H9 (cell line): Measurements from ENCODE around the gene LHX4. TPM values are rescaled to one million over a fixed set of nuclear protein-coding genes. Genes with fewer than 3 reads are reported as not detected.

ENCODE experiments used
- DNase-seq: peaks from one replicate; pipeline ENCODE4 v3.0.0-alpha.2; 2017
- H2AFZ ChIP-seq: one replicate; pipeline ENCODE4 v1.6.1; 2013; ENCODE audit warnings: mild to moderate bottlenecking, low read length, control low read depth, moderate library complexity
- H2AK5ac ChIP-seq: 2 replicates; pipeline ENCODE4 v1.6.1; 2013; ENCODE audit warnings: low read length, control low read depth, mixed read lengths; ENCODE audit not compliant: insufficient read length
- H2BK120ac ChIP-seq: one replicate; pipeline ENCODE4 v1.6.1; 2013; ENCODE audit warnings: low read depth, mild to moderate bottlenecking, low read length, control low read depth, inconsistent platforms; ENCODE audit not compliant: poor library complexity, severe bottlenecking
- H2BK12ac ChIP-seq: 2 replicates; pipeline ENCODE4 v1.6.1; 2013; ENCODE audit warnings: low read length, control low read depth, mixed read lengths, low read depth; ENCODE audit not compliant: insufficient read length
- H2BK15ac ChIP-seq: 2 replicates; pipeline ENCODE4 v1.6.1; 2013; ENCODE audit warnings: low read depth, low read length, control low read depth
- H2BK20ac ChIP-seq: one replicate; pipeline ENCODE4 v1.6.1; 2013; ENCODE audit warnings: low read depth, mild to moderate bottlenecking, low read length, control low read depth, inconsistent platforms; ENCODE audit not compliant: poor library complexity, severe bottlenecking
- H2BK5ac ChIP-seq: 2 replicates; pipeline ENCODE4 v1.6.1; 2013; ENCODE audit warnings: low read length, control low read depth, mixed read lengths; ENCODE audit not compliant: insufficient read length
- H3K14ac ChIP-seq: 2 replicates; pipeline ENCODE4 v1.6.1; 2013; ENCODE audit warnings: low read length, control low read depth; ENCODE audit not compliant: insufficient read depth
- H3K18ac ChIP-seq: 2 replicates; pipeline ENCODE4 v1.6.1; 2013; ENCODE audit warnings: low read depth, mild to moderate bottlenecking, mixed read lengths, low read length, control low read depth; ENCODE audit not compliant: insufficient read length
- H3K23ac ChIP-seq: 2 replicates; pipeline ENCODE4 v1.6.1; 2013; ENCODE audit warnings: low read length, control low read depth, mixed read lengths, low read depth; ENCODE audit not compliant: insufficient read length
- H3K23me2 ChIP-seq: 2 replicates; pipeline ENCODE4 v1.6.1; 2013; ENCODE audit warnings: low read depth, mild to moderate bottlenecking, mixed read lengths, low read length, control low read depth; ENCODE audit not compliant: insufficient read length, poor library complexity, severe bottlenecking
- H3K27ac ChIP-seq: 2 replicates; pipeline ENCODE4 v1.5.1; 2013; ENCODE audit warnings: low read length, control low read depth, mixed read lengths, low read depth; ENCODE audit not compliant: insufficient read length
- H3K27me3 ChIP-seq: 2 replicates; pipeline ENCODE4 v1.6.1; 2013; ENCODE audit warnings: low read length, control low read depth, inconsistent platforms; ENCODE audit not compliant: insufficient read depth
- H3K4ac ChIP-seq: 2 replicates; pipeline ENCODE4 v1.6.1; 2013; ENCODE audit warnings: low read depth, mild to moderate bottlenecking, control low read depth, inconsistent platforms, low read length, moderate library complexity
- H3K4me1 ChIP-seq: 2 replicates; pipeline ENCODE4 v1.6.1; 2013; ENCODE audit warnings: low read length, control low read depth, inconsistent platforms; ENCODE audit not compliant: insufficient read depth
- H3K4me2 ChIP-seq: 2 replicates; pipeline ENCODE4 v1.6.1; 2013; ENCODE audit warnings: low read length, control low read depth, mixed read lengths; ENCODE audit not compliant: insufficient read length, insufficient read depth
- H3K56ac ChIP-seq: 2 replicates; pipeline ENCODE4 v1.6.1; 2013; ENCODE audit warnings: low read depth, mild to moderate bottlenecking, mixed read lengths, low read length, control low read depth; ENCODE audit not compliant: insufficient read length
- H3K79me1 ChIP-seq: 2 replicates; pipeline ENCODE4 v1.6.1; 2013; ENCODE audit warnings: low read depth, mild to moderate bottlenecking, moderate library complexity, low read length, control low read depth, inconsistent platforms; ENCODE audit not compliant: insufficient read depth, poor library complexity, severe bottlenecking
- H3K79me2 ChIP-seq: 2 replicates; pipeline ENCODE4 v1.6.1; 2013; ENCODE audit warnings: low read length, control low read depth, inconsistent platforms; ENCODE audit not compliant: insufficient read depth
- H3K9ac ChIP-seq: 2 replicates; pipeline ENCODE4 v1.6.1; 2013; ENCODE audit warnings: low read length, control low read depth, mixed read lengths; ENCODE audit not compliant: insufficient read length; ENCODE audit errors: extremely low read depth
- H3K9me3 ChIP-seq: one replicate; pipeline ENCODE4 v1.6.1; 2013; ENCODE audit warnings: low read depth, low read length, inconsistent platforms; ENCODE audit not compliant: control insufficient read depth
- H3T11ph ChIP-seq: one replicate; pipeline ENCODE4 v1.6.1; 2013; ENCODE audit warnings: mild to moderate bottlenecking, low read length, control low read depth, inconsistent platforms
- H4K20me1 ChIP-seq: one replicate; pipeline ENCODE4 v1.6.1; 2013; ENCODE audit not compliant: control insufficient read depth, insufficient read length, insufficient read depth
- H4K5ac ChIP-seq: 2 replicates; pipeline ENCODE4 v1.6.1; 2013; ENCODE audit warnings: low read depth, mild to moderate bottlenecking, mixed read lengths, low read length, control low read depth; ENCODE audit not compliant: insufficient read length
- H4K8ac ChIP-seq: replicated peaks from 2 replicates; pipeline ENCODE4 v1.6.1; 2013; ENCODE audit warnings: low read length, control low read depth, mixed read lengths, low read depth; ENCODE audit not compliant: insufficient read length
- H4K91ac ChIP-seq: 2 replicates; pipeline ENCODE4 v1.6.1; 2013; ENCODE audit warnings: low read depth, mild to moderate bottlenecking, moderate library complexity, mixed read lengths, low read length, control low read depth; ENCODE audit not compliant: insufficient read length
- H3K27ac Mint-ChIP-seq, 3 experiments: 2 replicates in 2 of 3; 3 replicates in 1 of 3; pipeline ENCODE4 v1.8.0; 2020 to 2021; ENCODE audit warnings: mixed read lengths in 3 of 3, mild to moderate bottlenecking in 1 of 3, moderate library complexity in 1 of 3
- H3K27me3 Mint-ChIP-seq: 2 replicates; pipeline ENCODE4 v1.8.0; 2021; ENCODE audit warnings: low read depth, mild to moderate bottlenecking, moderate library complexity, mixed read lengths
- H3K36me3 Mint-ChIP-seq, 3 experiments: 2 replicates in 2 of 3; 3 replicates in 1 of 3; pipeline ENCODE4 v1.8.0; 2020 to 2021; ENCODE audit warnings: low read depth in 3 of 3, mixed read lengths in 3 of 3; ENCODE audit not compliant: insufficient read depth in 1 of 3
- H3K4me1 Mint-ChIP-seq, 2 experiments: 2 replicates each; pipeline ENCODE4 v1.8.0; 2020; ENCODE audit warnings: mixed read lengths in 2 of 2
- H3K4me3 Mint-ChIP-seq, 2 experiments: 2 replicates in 1 of 2; 3 replicates in 1 of 2; pipeline ENCODE4 v1.8.0; 2020 to 2021; ENCODE audit warnings: mild to moderate bottlenecking in 2 of 2, mixed read lengths in 2 of 2, moderate library complexity in 1 of 2
- H3K9me3 Mint-ChIP-seq, 2 experiments: 2 replicates in 1 of 2; 3 replicates in 1 of 2; pipeline ENCODE4 v1.8.0; 2020; ENCODE audit warnings: mild to moderate bottlenecking in 2 of 2, mixed read lengths in 2 of 2, moderate library complexity in 1 of 2
- WGBS: extraction: QIAGEN DNeasy Blood & Tissue Kit; methylation state at CpG from one replicate; pipeline ENCODE4 v1.1.7; 2013; ENCODE audit warnings: missing lambda C conversion rate, low lambda C conversion rate, mixed read lengths; ENCODE audit not compliant: insufficient read length; ENCODE audit errors: extremely low coverage; 5-methylcytosine and 5-hydroxymethylcytosine counted together
- total RNA-seq: library from RNA; stranded (reverse); gene quantifications from 2 replicates; pipeline ENCODE4 v1.2.1, GENCODE V29; 2021
- TF ChIP-seq, protein P1 (sequence below): fragments of 200-600 bp; sonication (generic); conservative IDR thresholded peaks from 3 replicates; pipeline ENCODE4 v1.8.0; 2021; ENCODE audit warnings: antibody characterized with exemption, mild to moderate bottlenecking

Gene LHX4
- total RNA-seq, 1 experiment from 2014 or later: 1.9 TPM

DNA sequence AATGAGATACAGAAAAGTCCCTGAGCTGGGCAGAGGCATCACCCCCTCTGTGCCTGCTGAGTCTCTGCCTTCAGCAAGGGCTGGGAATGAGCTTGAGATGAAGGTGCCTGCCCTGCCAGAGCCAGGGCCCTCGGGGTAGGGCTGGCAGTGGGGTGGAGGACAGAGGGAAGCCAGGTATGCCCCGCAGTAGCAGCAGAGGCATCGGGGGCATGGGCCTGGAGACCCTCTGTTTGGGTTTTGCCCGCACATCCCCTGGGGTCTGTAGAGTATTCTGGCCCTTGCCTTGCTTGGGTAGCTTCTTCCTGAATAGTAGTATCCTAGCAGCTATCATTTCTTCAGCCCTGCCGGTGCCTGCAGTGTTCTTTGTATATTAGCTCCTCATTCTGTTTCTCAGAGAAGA is 42.4 kb upstream of the LHX4 start:
- Histone ChIP-seq H3K23ac (no peak overlapping the region), H3K4me1 (no peaks in the 10 kb centered on the region), H4K91ac (no peak overlapping the region), H2BK20ac (no peak overlapping the region), H3K14ac (no peak overlapping the region), H2BK120ac (no peak overlapping the region), H3K79me2 (no peaks in the 10 kb centered on the region), H4K8ac (no peak overlapping the region), H3K4me2 (no peak overlapping the region), H3K56ac (no peak overlapping the region), H3T11ph (no peak overlapping the region), H3K18ac (no peak overlapping the region), H3K9ac (no peak overlapping the region), H3K27me3 (no peaks in the 10 kb centered on the region), H4K5ac (no peak overlapping the region), H2BK5ac (no peak overlapping the region), H4K20me1 (no peaks in the 10 kb centered on the region), H2AK5ac (no peak overlapping the region), H3K79me1 (no peaks in the 10 kb centered on the region), H2AFZ (no peak overlapping the region), H3K27ac (no peak overlapping the region), H3K9me3 (no peaks in the 10 kb centered on the region), H2BK12ac (no peak overlapping the region), H2BK15ac (no peak overlapping the region), H3K4ac (no peak overlapping the region), H3K23me2 (no peaks in the 10 kb centered on the region)
- Mint-ChIP-seq H3K4me3 (no peak overlapping the region), H3K4me1 (peaks cover 0 to 7% of the 10 kb centered on the region in 2 experiments; a peak in 1 of 4 replicates), H3K27ac (no peak overlapping the region), H3K27me3 (peaks cover 1% of the 10 kb centered on the region; the same call in 1 of the 2 replicates), H3K9me3 (no peaks in the 10 kb centered on the region), H3K36me3 (peaks cover 20 to 44% (median 43%) of the 10 kb centered on the region in 3 experiments)
- TF ChIP-seq, protein P1, sequence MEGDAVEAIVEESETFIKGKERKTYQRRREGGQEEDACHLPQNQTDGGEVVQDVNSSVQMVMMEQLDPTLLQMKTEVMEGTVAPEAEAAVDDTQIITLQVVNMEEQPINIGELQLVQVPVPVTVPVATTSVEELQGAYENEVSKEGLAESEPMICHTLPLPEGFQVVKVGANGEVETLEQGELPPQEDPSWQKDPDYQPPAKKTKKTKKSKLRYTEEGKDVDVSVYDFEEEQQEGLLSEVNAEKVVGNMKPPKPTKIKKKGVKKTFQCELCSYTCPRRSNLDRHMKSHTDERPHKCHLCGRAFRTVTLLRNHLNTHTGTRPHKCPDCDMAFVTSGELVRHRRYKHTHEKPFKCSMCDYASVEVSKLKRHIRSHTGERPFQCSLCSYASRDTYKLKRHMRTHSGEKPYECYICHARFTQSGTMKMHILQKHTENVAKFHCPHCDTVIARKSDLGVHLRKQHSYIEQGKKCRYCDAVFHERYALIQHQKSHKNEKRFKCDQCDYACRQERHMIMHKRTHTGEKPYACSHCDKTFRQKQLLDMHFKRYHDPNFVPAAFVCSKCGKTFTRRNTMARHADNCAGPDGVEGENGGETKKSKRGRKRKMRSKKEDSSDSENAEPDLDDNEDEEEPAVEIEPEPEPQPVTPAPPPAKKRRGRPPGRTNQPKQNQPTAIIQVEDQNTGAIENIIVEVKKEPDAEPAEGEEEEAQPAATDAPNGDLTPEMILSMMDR: no peak
- no CpG with 5 or more reads among the region's 5 CpGs for WGBS
- DNase-seq: no peak
